Activated CD8-positive, alpha-beta memory T cell treated with anti-CD3 and anti-CD28 coated beads for 36 hours (primary cell): ENCODE data around the gene LRRC8D. TPM values are rescaled to one million over a fixed set of nuclear protein-coding genes. Genes with fewer than 3 reads are reported as not detected.

Source experiments
- CTCF ChIA-PET: fragments of 350-600 bp; sonication (Branson Sonifier 250); formaldehyde crosslinking; loops from one replicate; lab custom pipeline; 2021; ENCODE audit warnings: antibody characterized with exemption; lab: Charles Lee
- POLR2A ChIA-PET: fragments of 350-600 bp; sonication (Branson Sonifier 250); formaldehyde crosslinking; loops from one replicate; lab custom pipeline; 2021; ENCODE audit warnings: antibody characterized with exemption; lab: Charles Lee
- total RNA-seq, 2 experiments: library from RNA; stranded (reverse); gene quantifications; one replicate each; pipeline ENCODE4 v1.2.3, GENCODE V29; 2021

LRRC8D gene
- total RNA-seq, 2 experiments from 2014 or later = 39.4 to 40.4 TPM

DNA sequence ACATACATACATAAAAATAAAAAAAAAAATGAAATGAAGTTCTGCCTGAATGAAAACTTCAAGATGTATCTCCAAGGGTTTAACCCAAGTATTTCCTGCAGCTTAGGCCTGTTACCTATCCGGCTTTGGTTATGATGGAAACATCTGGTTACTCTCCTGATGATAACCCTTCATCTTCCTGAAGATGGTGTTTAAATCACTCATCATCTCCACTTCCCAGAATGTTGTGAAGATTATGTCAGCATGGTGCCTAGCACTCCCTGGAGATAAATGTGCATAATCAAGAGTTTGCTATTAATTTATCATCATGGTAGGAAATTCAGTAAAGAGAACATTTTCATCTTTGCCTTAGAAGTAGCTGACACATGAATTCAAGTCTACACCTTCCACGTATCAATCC, 121.2 kb downstream of the LRRC8D start:
- ChIA-PET POLR2A (no interaction called here), CTCF (no interaction called here)

- POLR2A ChIA-PET = no interaction called here
- CTCF ChIA-PET = no interaction called here
Measured at GRCh38 chr1:89942825-89943658, 122.2 kb downstream of the LRRC8D start.

- CTCF ChIA-PET = no interaction called here
- POLR2A ChIA-PET = no interaction called here
Measured at GRCh38 chr1:89943846-89944781, 123.3 kb downstream of the LRRC8D start.

DNA sequence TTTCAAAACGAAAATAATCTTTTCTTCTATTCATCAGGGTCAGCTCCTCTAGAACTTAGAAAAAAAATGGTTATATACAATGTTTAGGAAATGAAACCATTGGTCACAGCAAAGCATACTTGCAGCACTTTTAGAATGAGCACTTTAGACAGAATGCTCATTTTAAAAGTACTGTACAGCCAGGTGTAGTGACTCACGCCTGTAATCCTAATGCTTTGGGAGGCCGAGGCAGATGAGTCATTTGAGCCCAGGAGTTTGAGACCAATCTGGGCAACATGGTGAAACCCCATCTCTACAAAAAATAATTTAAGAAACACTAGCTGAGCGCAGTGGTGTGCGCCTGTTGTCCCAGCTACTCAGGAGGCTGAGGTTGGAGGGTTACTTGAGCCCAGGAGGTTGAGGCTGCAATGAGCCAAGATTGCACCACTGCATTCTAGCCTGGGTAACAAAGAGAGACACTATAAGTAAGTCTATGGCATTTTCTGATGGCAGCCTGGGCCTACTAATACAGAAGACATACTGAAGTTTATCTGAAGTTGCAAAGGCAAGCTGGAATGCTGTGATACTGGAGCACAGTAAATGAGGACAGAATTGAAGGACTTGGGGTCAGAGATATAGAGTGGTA, 125.1 kb downstream of the LRRC8D start:
- ChIA-PET POLR2A (no interaction called here), CTCF (interaction anchor here (1.0 kb wide), 1 partner anchor 29 kb away, joined by 3 read pairs; no protein-coding TSS in a partner anchor)

- ChIA-PET CTCF (interaction anchor here (0.6 kb wide), 1 partner anchor 16 kb away, joined by 3 read pairs; no protein-coding TSS in a partner anchor), POLR2A (no interaction called here)
Measured at GRCh38 chr1:89946532-89946931, 125.7 kb downstream of the LRRC8D start.

DNA sequence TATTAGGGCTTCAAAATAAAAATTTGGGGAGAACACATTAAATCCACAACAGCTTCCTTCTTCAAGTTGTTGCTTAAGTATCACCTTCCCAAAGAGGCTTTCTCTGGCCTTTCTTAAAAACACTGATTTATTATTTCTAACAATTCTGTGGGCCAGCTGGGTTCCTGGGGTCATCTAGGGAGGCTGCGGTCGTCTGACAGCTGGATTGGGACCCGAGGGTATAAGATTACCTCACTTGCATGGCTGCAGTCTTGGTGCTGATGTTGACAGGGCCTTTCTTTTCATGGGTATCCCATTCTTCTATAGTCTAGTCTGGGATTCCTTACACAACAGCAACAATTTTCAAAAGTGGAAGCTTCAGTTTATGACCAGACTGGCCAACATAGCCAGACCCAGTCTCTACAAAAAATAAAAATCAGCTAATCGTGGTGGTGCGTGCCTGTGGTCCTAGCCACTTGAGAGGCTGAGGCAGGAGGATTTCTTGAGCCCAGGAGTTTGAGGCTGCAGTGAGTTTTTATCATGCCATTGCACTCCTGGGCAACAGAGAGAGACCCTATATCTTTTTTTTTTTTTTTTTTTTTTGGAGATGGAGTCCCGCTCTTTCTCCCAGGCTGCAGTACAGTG, 128.0 kb downstream of the LRRC8D start:
- POLR2A ChIA-PET = no interaction called here

GRCh38 chr1:89949991-89950624, 129.3 kb downstream of the LRRC8D start:
- ChIA-PET CTCF (interaction anchor here (0.9 kb wide), 1 partner anchor 13 kb away, joined by 4 read pairs; no protein-coding TSS in a partner anchor), POLR2A (no interaction called here)

More for the DNA sequence above, 128.0 kb downstream of the LRRC8D start:
- CTCF ChIA-PET = interaction anchor here (0.6 kb wide), 1 partner anchor 23 kb away, joined by 4 read pairs; no protein-coding TSS in a partner anchor

DNA sequence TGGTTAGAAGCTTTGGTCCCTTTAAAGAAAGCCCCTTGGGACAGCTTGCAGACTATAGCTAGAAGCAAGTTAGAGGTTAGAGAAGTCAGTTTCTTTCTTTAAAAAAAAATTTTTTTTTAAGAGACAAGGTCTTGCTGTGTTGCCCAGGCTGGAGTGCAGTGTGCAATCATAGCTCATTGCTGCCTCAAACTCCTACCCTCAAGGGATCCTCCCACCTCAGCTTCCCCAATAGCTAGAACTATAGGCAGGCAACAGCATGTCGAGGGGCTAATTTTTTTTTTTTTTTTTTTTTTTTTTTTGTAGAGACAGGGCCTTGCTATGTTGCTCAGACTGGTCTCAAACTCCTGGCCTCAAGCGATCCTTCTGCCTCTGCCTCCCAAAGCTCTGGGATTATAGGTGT, 129.9 kb downstream of the LRRC8D start:
- POLR2A ChIA-PET = no interaction called here
- CTCF ChIA-PET = interaction anchor here (0.6 to 0.9 kb wide), 3 partner anchors 13 to 71 kb away, joined by 4 to 6 read pairs (median 4); no protein-coding TSS in a partner anchor

DNA sequence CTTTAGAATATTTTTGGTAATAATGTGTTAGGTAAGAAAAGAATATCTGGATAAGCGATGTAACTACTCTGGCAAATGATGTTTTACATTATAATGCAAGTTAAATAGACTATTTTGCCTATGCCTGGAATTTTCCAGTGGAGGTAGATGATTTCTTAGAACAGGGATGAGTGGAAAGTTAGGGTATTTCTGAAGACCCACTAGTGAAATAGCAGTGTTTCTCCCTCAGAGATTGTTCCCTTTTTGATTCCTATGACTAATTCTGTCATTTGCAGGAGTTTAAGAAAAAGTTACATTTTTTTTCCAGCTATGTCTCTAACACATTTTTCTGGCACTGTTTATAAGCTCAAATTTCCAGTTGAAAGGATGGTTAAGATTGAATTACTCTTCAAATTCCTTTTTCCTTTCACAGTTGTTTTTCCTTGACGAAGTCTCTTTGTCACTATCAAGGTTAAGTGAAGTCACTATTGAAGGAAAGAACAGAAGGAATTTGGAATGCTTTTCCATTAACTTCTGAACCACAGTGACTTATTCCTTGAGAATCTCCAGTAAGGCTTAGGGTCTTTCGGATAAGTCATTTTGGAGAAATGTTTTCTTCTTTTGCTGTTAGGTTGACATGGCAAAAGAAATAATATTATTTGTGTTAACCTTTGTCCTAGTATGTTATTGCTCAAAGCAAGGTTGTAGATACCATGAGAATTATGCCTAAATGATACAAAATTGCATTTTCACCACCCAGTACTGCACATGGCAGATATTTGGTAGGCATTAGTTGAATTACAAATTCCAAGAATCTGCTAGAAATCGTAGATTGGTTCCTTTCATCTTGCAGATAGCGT, 131.2 kb downstream of the LRRC8D start:
- ChIA-PET POLR2A (interaction anchor here (0.6 kb wide), 1 partner anchor 108 kb away, joined by 4 read pairs; no protein-coding TSS in a partner anchor), CTCF (interaction anchor here (0.6 to 1.6 kb wide), 3 partner anchors 13 to 109 kb away, joined by 3 read pairs; no protein-coding TSS in a partner anchor)

DNA sequence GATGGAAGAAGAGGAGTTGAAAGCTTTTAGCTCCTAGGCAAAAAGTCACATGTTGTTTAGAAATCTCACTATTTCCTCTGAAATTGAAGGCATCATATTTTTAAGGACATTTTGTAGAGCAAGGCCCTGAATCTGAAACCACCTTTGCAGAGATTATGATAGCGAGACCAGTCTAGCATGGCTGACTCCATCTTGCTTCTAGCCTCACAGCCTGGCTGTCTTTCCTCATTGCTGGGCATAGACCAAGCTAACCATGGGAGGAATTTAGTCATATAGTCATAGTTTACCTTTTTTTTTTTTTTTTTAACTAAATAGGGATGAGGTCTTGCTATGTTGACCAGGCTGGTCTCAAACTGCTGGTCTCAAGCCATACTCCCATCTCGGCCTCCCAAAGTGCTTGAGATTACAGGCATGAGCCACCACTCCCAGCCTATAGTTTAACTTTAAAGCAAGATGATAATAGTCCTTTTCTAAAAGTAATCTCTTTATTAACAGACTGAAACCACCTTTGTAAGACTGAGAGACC, 131.8 kb downstream of the LRRC8D start:
- POLR2A ChIA-PET = interaction anchor here (0.6 kb wide), 1 partner anchor 109 kb away, joined by 4 read pairs; no protein-coding TSS in a partner anchor

DNA sequence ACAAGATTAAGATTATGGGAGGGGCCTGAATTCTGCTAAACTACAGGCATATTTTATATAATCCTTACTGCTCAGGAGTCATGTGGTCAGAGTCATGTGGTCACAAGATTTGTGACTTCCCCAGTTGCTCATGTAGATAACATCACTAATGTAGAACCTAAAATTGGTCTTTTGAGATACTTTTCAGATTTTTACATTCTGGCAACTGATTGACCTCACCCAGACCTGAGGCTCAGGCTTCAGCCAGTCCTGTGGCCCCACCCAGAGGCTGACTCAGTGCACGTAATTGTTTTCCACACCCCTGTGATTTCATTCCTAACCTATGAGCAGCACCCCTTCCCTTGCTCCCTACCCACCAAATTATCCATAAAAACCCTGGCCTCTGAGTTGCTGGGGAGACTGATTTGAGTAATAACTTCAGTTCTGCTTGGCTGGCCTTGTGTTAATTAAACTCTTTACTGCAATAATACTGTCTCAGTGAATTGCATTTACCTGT, 132.3 kb downstream of the LRRC8D start:
- CTCF ChIA-PET = interaction anchor here (1.6 kb wide), 1 partner anchor 110 kb away, joined by 3 read pairs; no protein-coding TSS in a partner anchor

More for the DNA sequence above, 131.8 kb downstream of the LRRC8D start:
- CTCF ChIA-PET = interaction anchor here (0.6 to 1.6 kb wide), 2 partner anchors 29 to 109 kb away, joined by 3 read pairs; no protein-coding TSS in a partner anchor

GRCh38 chr1:89953929-89954328, 133.1 kb downstream of the LRRC8D start:
- CTCF ChIA-PET = no interaction called here
- POLR2A ChIA-PET = no interaction called here

More for the DNA sequence above, 132.3 kb downstream of the LRRC8D start:
- POLR2A ChIA-PET = no interaction called here

- CTCF ChIA-PET = no interaction called here
- POLR2A ChIA-PET = no interaction called here
Measured at GRCh38 chr1:89954401-89954800, 133.6 kb downstream of the LRRC8D start.

GRCh38 chr1:89955311-89956205, 134.7 kb downstream of the LRRC8D start:
- ChIA-PET CTCF (no interaction called here), POLR2A (no interaction called here)

- ChIA-PET CTCF (no interaction called here), POLR2A (no interaction called here)
Measured at GRCh38 chr1:89957107-89957506, 136.3 kb downstream of the LRRC8D start.
